ENCODE results near the gene CBX8. TPM values are rescaled to one million over a fixed set of nuclear protein-coding genes. Genes with fewer than 3 reads are reported as not detected.
A peak's percentile ranks its signal among the peaks of the same experiment; 100 is the strongest.

The CBX8 gene
- total RNA-seq, 1 donor from 2014 or later, result 4.9 TPM

- no peak overlapping the region for H3K27ac ChIP-seq
- peaks cover 29% of the 10 kb centered on the region for H3K4me1 ChIP-seq
- no peak overlapping the region for H3K4me3 ChIP-seq
- intact Hi-C loops (cut with DNase I), result no loop called here
- H3K27me3 ChIP-seq, result no peaks in the 10 kb centered on the region
- ATAC-seq (no peak), DNase-seq (no peak)
- no peaks in the 10 kb centered on the region for H3K9me3 ChIP-seq
- H3K36me3 ChIP-seq, result peaks cover 12% of the 10 kb centered on the region
- no peak for TF ChIP-seq CTCF (IDR thresholded peaks at IDR 0.05)
Observed at GRCh38 chr17:79829457-79829856, 32.6 kb upstream of the CBX8 start.

GRCh38 chr17:79829004-79829403 is 32.1 kb upstream of the CBX8 start:
- ATAC-seq (no peak), DNase-seq (no peak)
- peaks cover 9% of the 10 kb centered on the region for H3K36me3 ChIP-seq
- H3K9me3 ChIP-seq, result no peaks in the 10 kb centered on the region
- H3K4me3 ChIP-seq, result no peak overlapping the region
- intact Hi-C loops (cut with DNase I), result no loop called here
- peaks cover 29% of the 10 kb centered on the region for H3K4me1 ChIP-seq
- H3K27me3 ChIP-seq, result no peaks in the 10 kb centered on the region
- H3K27ac ChIP-seq, result no peak overlapping the region
- no peak for TF ChIP-seq CTCF (IDR thresholded peaks at IDR 0.05)

- Histone ChIP-seq H3K4me1 (peaks cover 9% of the 10 kb centered on the region), H3K4me3 (no peak overlapping the region), H3K36me3 (no peaks in the 10 kb centered on the region), H3K27me3 (no peaks in the 10 kb centered on the region), H3K27ac (no peak overlapping the region), H3K9me3 (no peaks in the 10 kb centered on the region)
- intact Hi-C loops (cut with DNase I), result no loop called here
- TF ChIP-seq CTCF (IDR thresholded peaks at IDR 0.05), result no peak
- ATAC-seq (no peak), DNase-seq (no peak)
Observed at GRCh38 chr17:79826841-79827578, 30.1 kb upstream of the CBX8 start.

- no peaks in the 10 kb centered on the region for H3K27me3 ChIP-seq
- TF ChIP-seq CTCF (IDR thresholded peaks at IDR 0.05), result no peak
- intact Hi-C loops (cut with DNase I), result no loop called here
- peak; percentile 81 for ATAC-seq
- H3K27ac ChIP-seq, result no peak overlapping the region
- no peaks in the 10 kb centered on the region for H3K36me3 ChIP-seq
- DNase-seq, result no peak
- no peaks in the 10 kb centered on the region for H3K9me3 ChIP-seq
- peaks cover 2% of the 10 kb centered on the region for H3K4me1 ChIP-seq
- H3K4me3 ChIP-seq, result no peak overlapping the region
Observed at GRCh38 chr17:79826204-79826680, 29.4 kb upstream of the CBX8 start.

- ATAC-seq (no peak), DNase-seq (no peak)
- no peaks in the 10 kb centered on the region for H3K4me1 ChIP-seq
- no peak overlapping the region for H3K4me3 ChIP-seq
- intact Hi-C loops (cut with DNase I), result no loop called here
- TF ChIP-seq CTCF (IDR thresholded peaks at IDR 0.05), result no peak
- no peaks in the 10 kb centered on the region for H3K36me3 ChIP-seq
- no peaks in the 10 kb centered on the region for H3K9me3 ChIP-seq
- no peaks in the 10 kb centered on the region for H3K27me3 ChIP-seq
- no peak overlapping the region for H3K27ac ChIP-seq
Observed at GRCh38 chr17:79825580-79825921, 28.7 kb upstream of the CBX8 start.
